Memory B cell (primary cell): ENCODE data around the gene EI24.

Experiments
- ATAC-seq: fragments of 150-1000 bp; cut with Tn5 transposase; 2 replicates; pipeline ENCODE4 v1.10.0; 2021; ENCODE audit warnings: low read depth, mild to moderate bottlenecking, moderate library complexity
- DNase-seq, 2 donors: peaks; one replicate each; pipeline ENCODE4 v3.0.0; 2022; ENCODE audit warnings: low spot score in 2 of 2
- H3K27ac Mint-ChIP-seq: one replicate; pipeline ENCODE4 v1.8.0; 2022; ENCODE audit warnings: mild to moderate bottlenecking, moderate library complexity, mixed read lengths
- H3K27me3 Mint-ChIP-seq: one replicate; pipeline ENCODE4 v1.8.0; 2022; ENCODE audit warnings: mixed read lengths
- H3K36me3 Mint-ChIP-seq: one replicate; pipeline ENCODE4 v1.8.0; 2022; ENCODE audit warnings: mild to moderate bottlenecking, mixed read lengths
- H3K4me1 Mint-ChIP-seq: one replicate; pipeline ENCODE4 v1.8.0; 2022; ENCODE audit warnings: mixed read lengths
- H3K4me3 Mint-ChIP-seq: one replicate; pipeline ENCODE4 v1.8.0; 2022; ENCODE audit warnings: mild to moderate bottlenecking, moderate library complexity, mixed read lengths
- H3K9me3 Mint-ChIP-seq: one replicate; pipeline ENCODE4 v1.8.0; 2022; ENCODE audit warnings: mixed read lengths

EI24 gene

DNA sequence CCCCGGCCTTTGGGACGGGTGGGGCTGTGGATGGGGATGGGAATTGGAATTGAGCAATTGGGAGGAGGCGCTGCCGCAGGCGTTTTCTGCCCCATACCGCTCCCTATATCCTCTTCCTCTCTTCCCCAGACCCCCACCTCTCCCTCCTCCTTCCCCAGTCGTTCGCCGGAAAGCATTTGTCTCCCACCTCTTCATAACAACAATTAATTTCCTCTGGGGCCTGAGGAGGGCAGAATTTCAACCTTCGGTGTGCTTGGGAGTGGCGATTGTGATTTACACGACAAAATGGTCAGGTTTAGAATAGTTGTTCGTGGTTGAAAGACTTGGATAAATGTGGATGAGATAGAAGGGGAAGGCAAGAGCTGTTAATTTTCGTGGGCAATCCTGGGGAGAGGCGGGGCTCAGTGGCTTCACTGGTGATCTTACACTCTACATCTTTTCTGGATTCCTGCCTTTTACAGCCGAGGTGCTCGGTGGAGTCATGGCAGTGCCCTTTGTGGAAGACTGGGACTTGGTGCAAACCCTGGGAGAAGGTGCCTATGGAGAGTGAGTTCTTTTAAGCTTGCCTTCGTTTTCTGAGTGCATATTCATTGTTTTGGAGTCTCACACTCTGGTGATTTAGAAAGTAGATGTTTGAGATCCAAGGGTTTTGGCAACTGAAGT lies 57.1 kb downstream of the EI24 start:
- Mint-ChIP-seq H3K4me3 (peak overlapping the region; percentile 99), H3K9me3 (no peaks in the 10 kb centered on the region), H3K4me1 (peaks cover 16% of the 10 kb centered on the region), H3K27me3 (no peaks in the 10 kb centered on the region), H3K36me3 (no peaks in the 10 kb centered on the region), H3K27ac (peak overlapping the region; percentile 97)
- peak; percentile 17 to 27 for DNase-seq
- ATAC-seq: peak; percentile 43

DNA sequence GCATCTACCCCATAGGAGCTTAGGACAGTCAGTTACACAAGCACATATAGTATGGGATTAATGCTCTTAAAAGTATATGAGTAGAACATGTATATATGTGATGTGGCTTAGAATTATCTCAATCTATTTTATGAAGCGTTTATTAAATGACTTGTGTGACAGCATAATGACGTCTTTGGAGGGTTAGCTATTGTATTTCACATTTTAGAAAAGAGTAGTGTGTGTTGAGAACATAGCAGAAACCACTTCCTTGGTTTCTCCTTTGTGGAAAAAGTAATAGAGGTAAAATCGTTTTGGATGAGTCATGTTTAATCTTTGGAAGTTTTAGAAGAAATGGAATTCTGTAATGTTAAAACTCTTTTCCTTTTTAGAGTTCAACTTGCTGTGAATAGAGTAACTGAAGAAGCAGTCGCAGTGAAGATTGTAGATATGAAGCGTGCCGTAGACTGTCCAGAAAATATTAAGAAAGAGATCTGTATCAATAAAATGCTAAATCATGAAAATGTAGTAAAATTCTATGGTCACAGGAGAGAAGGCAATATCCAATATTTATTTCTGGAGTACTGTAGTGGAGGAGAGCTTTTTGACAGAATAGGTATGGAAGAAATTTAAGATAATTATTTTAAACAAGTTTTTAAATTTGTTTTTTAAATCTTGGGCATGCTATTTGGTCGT lies 58.1 kb downstream of the EI24 start:
- Mint-ChIP-seq H3K4me3 (peak overlapping the region; percentile 99), H3K9me3 (no peaks in the 10 kb centered on the region), H3K27me3 (no peaks in the 10 kb centered on the region), H3K27ac (no peak overlapping the region), H3K4me1 (peaks cover 16% of the 10 kb centered on the region), H3K36me3 (no peaks in the 10 kb centered on the region)
- no peak for ATAC-seq
- DNase-seq: no peak
